Testis (tissue), 2 donors: Measurements from ENCODE around the gene KCNIP1.

Source experiments
- CTCF ChIP-seq, 3 experiments: fragments of 450-650 bp in 2 of 3; fragments of 200-600 bp in 1 of 3; sonication (generic) in 1 of 3; IDR thresholded peaks; one replicate each; pipeline ENCODE4 v1.5.1; 2016 to 2019; ENCODE audit warnings: antibody characterized with exemption in 3 of 3, mild to moderate bottlenecking in 2 of 3, moderate library complexity in 1 of 3
- POLR2A ChIP-seq: fragments of 450-650 bp; IDR thresholded peaks from one replicate; pipeline ENCODE4 v1.6.1; 2017; ENCODE audit warnings: antibody characterized with exemption, mild to moderate bottlenecking, moderate library complexity

DNA sequence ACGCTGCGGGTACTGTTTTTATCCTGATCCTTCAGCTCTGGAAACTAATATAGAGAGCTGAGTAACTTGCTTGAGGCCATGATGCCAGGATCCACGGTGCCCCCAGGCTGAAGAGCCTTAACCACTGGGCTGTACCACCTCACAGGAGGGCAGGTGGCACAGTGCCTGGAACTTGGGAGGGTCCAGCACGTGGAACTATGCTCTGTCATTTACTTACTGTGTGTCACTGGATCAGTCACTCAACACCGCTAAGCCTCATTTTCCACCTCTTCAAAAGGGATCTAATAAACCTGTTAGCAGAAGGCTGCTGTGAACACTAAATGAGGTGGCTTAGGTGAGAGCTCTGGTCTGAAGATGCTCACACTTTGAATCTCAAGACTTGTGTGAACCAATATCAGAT is 29.6 kb downstream of the KCNIP1 start:
- TF ChIP-seq POLR2A (no peak), CTCF (IDR thresholded peaks at IDR 0.05) (no peak)
